GM18951 (cell line): Measurements from ENCODE around the gene MKRN1.
"Not testable (repeated sequence)": the region's sequence is repeated elsewhere in the genome, so short reads cannot be mapped to it uniquely, and the experiment has no call there.

ENCODE experiments used
- POLR2A ChIP-seq: IDR thresholded peaks from 4 replicates; pipeline ENCODE4 v1.6.1; 2011; ENCODE audit warnings: mild to moderate bottlenecking; ENCODE audit not compliant: insufficient read length, insufficient read depth; ENCODE audit errors: extremely low read depth
- in situ Hi-C: fragments of 300-500 bp; cut with MboI; formaldehyde crosslinking; loops from one replicate; pipeline ENCODE4 v1.12.0; 2022; ENCODE audit warnings: low sequenced_read_pairs, mixed read lengths, inconsistent platforms; ENCODE audit not compliant: unreplicated experiment

Gene MKRN1

GRCh38 chr7:140506788-140507464, 27.6 kb upstream of the MKRN1 start:
- in situ Hi-C loops, result loop anchor here (25.0 kb wide), 1 partner anchor 505 kb away; the partner anchor contains the start of gene MRPS33
- no peak for TF ChIP-seq POLR2A

GRCh38 chr7:140501966-140502365, 22.7 kb upstream of the MKRN1 start:
- in situ Hi-C loops, result loop anchor here (25.0 kb wide), 1 partner anchor 510 kb away; the partner anchor contains the start of gene MRPS33
- no peak for TF ChIP-seq POLR2A

- in situ Hi-C loops, result not testable (repeated sequence)
Observed at GRCh38 chr7:140497807-140498206, 18.5 kb upstream of the MKRN1 start.

- TF ChIP-seq POLR2A, result no peak
- in situ Hi-C loops, result no loop called here
Observed at GRCh38 chr7:140497241-140497769, 18.0 kb upstream of the MKRN1 start.

GRCh38 chr7:140495514-140496097, 16.3 kb upstream of the MKRN1 start:
- in situ Hi-C loops, result no loop called here
- TF ChIP-seq POLR2A, result no peak

- in situ Hi-C loops, result no loop called here
- TF ChIP-seq POLR2A, result no peak
Observed at GRCh38 chr7:140494867-140495266, 15.6 kb upstream of the MKRN1 start.

- no peak for TF ChIP-seq POLR2A
- in situ Hi-C loops, result no loop called here
Observed at GRCh38 chr7:140489026-140489359, 9.7 kb upstream of the MKRN1 start.

GRCh38 chr7:140485500-140486265, 6.4 kb upstream of the MKRN1 start:
- in situ Hi-C loops, result no loop called here
- no peak for TF ChIP-seq POLR2A

GRCh38 chr7:140484951-140485499, 5.7 kb upstream of the MKRN1 start:
- TF ChIP-seq POLR2A, result no peak
- in situ Hi-C loops, result no loop called here

- in situ Hi-C loops, result no loop called here
- no peak for TF ChIP-seq POLR2A
Observed at GRCh38 chr7:140484479-140484878, 5.2 kb upstream of the MKRN1 start.

- in situ Hi-C loops, result no loop called here
- no peak for TF ChIP-seq POLR2A
Observed at GRCh38 chr7:140479739-140480084, 407 bp upstream of the MKRN1 start.

- in situ Hi-C loops, result no loop called here
- no peak for TF ChIP-seq POLR2A
Observed at GRCh38 chr7:140478246-140479061, 851 bp downstream of the MKRN1 start.
